Heart left ventricle (tissue), 16 donors: Measurements from ENCODE around the gene PPP1R12B. TPM values are rescaled to one million over a fixed set of nuclear protein-coding genes. Genes with fewer than 3 reads are reported as not detected.

ENCODE experiments used
- ATAC-seq, 4 donors: fragments of 200-7000 bp; cut with Tn5 transposase; one replicate each; pipeline ENCODE4 v1.9.1; 2020 to 2022; ENCODE audit warnings: moderate library complexity in 4 of 4, mild to moderate bottlenecking in 3 of 4, moderate number of reproducible peaks in 1 of 4
- DNase-seq, 5 donors: peaks; one replicate each; pipeline ENCODE4 v3.0.0-alpha.2; 2020
- H3K27ac ChIP-seq, 12 donors: fragments of 200-600 bp; sonication (generic) in 4 of 12; one replicate each; pipeline versions ENCODE4 v1.5.0 to v1.8.0; 2016 to 2022; ENCODE audit warnings: mild to moderate bottlenecking in 2 of 12
- H3K27me3 ChIP-seq, 9 donors: fragments of 200-600 bp; sonication (generic) in 2 of 9; one replicate each; pipeline versions ENCODE4 v1.5.1 to v1.8.0; 2016 to 2022; ENCODE audit warnings: mild to moderate bottlenecking in 3 of 9
- H3K36me3 ChIP-seq, 9 donors: fragments of 200-600 bp; sonication (generic) in 2 of 9; one replicate each; pipeline versions ENCODE4 v1.5.0 to v1.8.0; 2018 to 2022; ENCODE audit warnings: mild to moderate bottlenecking in 2 of 9
- H3K4me1 ChIP-seq, 12 donors: fragments of 200-600 bp; sonication (generic) in 4 of 12; one replicate each; pipeline versions ENCODE4 v1.5.0 to v1.8.0; 2016 to 2022; ENCODE audit warnings: mild to moderate bottlenecking in 3 of 12
- H3K4me3 ChIP-seq, 12 donors: fragments of 200-600 bp; sonication (generic) in 4 of 12; one replicate each; pipeline versions ENCODE4 v1.5.0 to v1.8.0; 2017 to 2022; ENCODE audit warnings: mild to moderate bottlenecking in 9 of 12, moderate library complexity in 4 of 12
- H3K9me3 ChIP-seq, 12 donors: fragments of 200-600 bp; sonication (generic) in 4 of 12; one replicate each; pipeline versions ENCODE4 v1.5.0 to v1.8.0; 2016 to 2022; ENCODE audit warnings: mild to moderate bottlenecking in 1 of 12
- POLR2A ChIP-seq, 2 donors: fragments of 450-650 bp; IDR thresholded peaks; one replicate each; pipeline ENCODE4 v1.6.1; 2017; ENCODE audit warnings: antibody characterized with exemption in 2 of 2, mild to moderate bottlenecking in 2 of 2, moderate library complexity in 2 of 2
- WGBS, 4 donors: extraction: QIAGEN DNeasy Blood & Tissue Kit in 2 of 4; methylation state at CpG; one replicate each; pipeline versions ENCODE4 v1.1.5 to v1.1.7; 2013 to 2018; 5-methylcytosine and 5-hydroxymethylcytosine counted together
- intact Hi-C, 10 donors: fragments of 100-400 bp; cut with DNase I; formaldehyde crosslinking; loops; one replicate each; pipeline versions ENCODE4 v1.11.1 to v1.14.2; 2022
- polyA plus RNA-seq, 2 donors: library from polyadenylated mRNA; stranded (reverse); fragments of 200-250 nt; gene quantifications; one replicate each; pipeline ENCODE4 v1.2.3, GENCODE V29; 2013
- total RNA-seq, 9 donors: library from RNA; depleted of rRNA in 2 of 9; stranded (reverse); fragments of >200 nt in 2 of 9; fragmentation: NEBNext Ultra II Directional in 3 of 9; extraction: Animal tissue kit (Norgen Biotek cat#: 25700) in 3 of 9; gene quantifications; one replicate each; pipeline versions ENCODE4 v1.1.0 to v1.2.4, GENCODE V29; 2016 to 2023
- TF ChIP-seq, protein P1 (sequence below), 12 donors: fragments of 200-600 bp; sonication (generic) in 4 of 12; IDR thresholded peaks; one replicate each; pipeline versions ENCODE4 v1.5.0 to v1.8.0; 2018 to 2022; ENCODE audit warnings: antibody characterized with exemption in 12 of 12, mild to moderate bottlenecking in 5 of 12
- donor health status: ischemic (EF 13 %, LVEDD 7.1; RV severe dilation, severe dysfunction).
- donor health status: healthy with polysubstance abuse.
- donor health status: DM: no; HTN: yes; CAD: no.
- donor health status: DM: no; HTN: no; CAD: no.
- donor health status: ischemic (EF 25% LVEDD 6.9; RV normal size, moderate dysfunction).
- donor health status: ischemic (EF 25% LVEDD 5.7; RV mildly dilated, moderate dysfunction).
- donor health status: healthy.
- donor health status: DM: yes; HTN: yes; CAD: no.
- donor health status: ischemic (EF 35%, LVEDD 5.7; RV mildly dilated, moderate dysfunction).
- donor health status: nonischemic (EF 11% LVEDD 7.7; RV severe dilation, severe dysfunction).
- donor health status: DM: yes; HTN: yes; CAD: no.
- donor health status: PGD.
- donor health status: ischemic (EF 29% LVEDD 5.4; RV normal size, mild dysfunction).
- donor health status: nonischemic (EF 23%, LVEDD 6.1; RV moderate dilation, normal function).

The PPP1R12B gene
- total and polyA plus RNA-seq, 11 donors: 49.9 to 972 (median 559) TPM

DNA sequence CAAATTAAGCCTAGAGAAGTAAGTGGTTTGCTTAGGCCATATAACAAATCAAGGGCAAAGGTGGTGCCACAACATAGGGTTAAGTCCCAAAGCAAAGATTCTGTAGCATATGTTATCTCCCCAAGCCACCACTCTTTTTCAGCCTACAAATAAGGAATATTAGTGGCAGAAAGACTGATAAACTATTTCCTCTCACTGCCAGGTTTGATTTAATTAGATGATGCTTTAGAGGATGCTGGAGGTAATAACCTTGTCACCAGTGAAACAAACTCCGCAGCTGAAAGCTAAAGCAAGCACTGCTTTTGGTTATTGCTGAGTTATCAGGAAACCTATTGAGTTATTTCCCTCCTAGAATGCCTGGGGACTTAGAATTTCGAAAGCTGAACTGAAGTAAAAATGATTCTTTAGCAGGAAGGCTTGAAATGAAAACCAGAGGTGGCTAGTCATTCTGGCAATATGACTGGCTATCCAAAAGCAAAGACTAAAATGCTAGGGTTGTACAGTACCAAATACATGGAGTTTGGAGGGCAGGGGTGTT, 216.5 kb downstream of the PPP1R12B start:
- Histone ChIP-seq H3K27me3 (no peaks in the 10 kb centered on the region), H3K4me1 (peaks cover 0 to 94% (median 48%) of the 10 kb centered on the region in 12 donors), H3K9me3 (no peaks in the 10 kb centered on the region), H3K4me3 (no peak overlapping the region), H3K36me3 (peaks cover 3 to 91% (median 54%) of the 10 kb centered on the region in 9 donors), H3K27ac (peak overlapping the region in 8 of 12 donors; percentile 28 to 78 (median 51))
- intact Hi-C loops: loop anchor here in 4 of 10 donors (5.0 to 10.0 kb wide), 4 partner anchors 50 to 63 kb away; no protein-coding TSS in a partner anchor
- no peak for DNase-seq
- 82 to 92% (median 85%) methylated on average over 2 of the region's 2 CpGs for WGBS, 4 donors
- TF ChIP-seq POLR2A (IDR thresholded peaks at IDR 0.05): no peak
- TF ChIP-seq, protein P1, sequence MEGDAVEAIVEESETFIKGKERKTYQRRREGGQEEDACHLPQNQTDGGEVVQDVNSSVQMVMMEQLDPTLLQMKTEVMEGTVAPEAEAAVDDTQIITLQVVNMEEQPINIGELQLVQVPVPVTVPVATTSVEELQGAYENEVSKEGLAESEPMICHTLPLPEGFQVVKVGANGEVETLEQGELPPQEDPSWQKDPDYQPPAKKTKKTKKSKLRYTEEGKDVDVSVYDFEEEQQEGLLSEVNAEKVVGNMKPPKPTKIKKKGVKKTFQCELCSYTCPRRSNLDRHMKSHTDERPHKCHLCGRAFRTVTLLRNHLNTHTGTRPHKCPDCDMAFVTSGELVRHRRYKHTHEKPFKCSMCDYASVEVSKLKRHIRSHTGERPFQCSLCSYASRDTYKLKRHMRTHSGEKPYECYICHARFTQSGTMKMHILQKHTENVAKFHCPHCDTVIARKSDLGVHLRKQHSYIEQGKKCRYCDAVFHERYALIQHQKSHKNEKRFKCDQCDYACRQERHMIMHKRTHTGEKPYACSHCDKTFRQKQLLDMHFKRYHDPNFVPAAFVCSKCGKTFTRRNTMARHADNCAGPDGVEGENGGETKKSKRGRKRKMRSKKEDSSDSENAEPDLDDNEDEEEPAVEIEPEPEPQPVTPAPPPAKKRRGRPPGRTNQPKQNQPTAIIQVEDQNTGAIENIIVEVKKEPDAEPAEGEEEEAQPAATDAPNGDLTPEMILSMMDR (IDR thresholded peaks at IDR 0.05): no peak
- no peak for ATAC-seq

DNA sequence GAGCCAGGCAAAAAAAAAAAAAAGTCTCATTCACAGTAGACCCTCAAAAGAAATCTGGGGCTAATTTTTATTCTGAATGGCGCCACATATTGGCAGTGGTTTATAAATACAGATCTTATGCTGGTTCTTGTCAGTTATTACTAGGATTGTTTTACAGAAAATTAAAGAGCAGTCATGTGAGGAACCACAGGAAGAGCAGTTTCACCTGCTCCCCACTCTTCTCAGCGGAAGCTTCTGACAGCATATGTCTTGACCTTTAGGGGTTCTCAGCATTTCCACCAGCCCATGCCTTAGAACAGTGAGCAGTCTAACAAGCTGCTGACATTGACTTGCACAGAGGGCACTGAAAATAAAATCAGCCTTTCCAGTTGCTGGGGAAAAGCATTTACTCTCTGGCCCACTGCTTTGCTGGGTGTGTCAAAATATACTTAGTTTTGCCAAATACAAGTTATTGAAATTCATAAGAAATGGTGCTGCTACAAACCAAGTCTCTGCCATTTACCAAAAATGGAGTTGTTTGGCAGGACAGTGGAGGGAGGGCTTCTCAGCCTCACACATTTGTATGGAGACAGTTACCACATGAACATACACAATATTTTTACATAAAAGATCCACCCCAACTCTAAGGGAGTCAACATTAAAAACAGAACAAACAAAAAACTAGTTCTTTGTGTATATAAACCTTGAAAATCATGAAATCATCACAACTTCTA, 217.5 kb downstream of the PPP1R12B start:
- DNase-seq (no peak), ATAC-seq (peak in 2 of 4 donors; percentile 9 to 23)
- intact Hi-C loops: loop anchor here in 3 of 10 donors (5.0 to 10.0 kb wide), 3 partner anchors 51 to 64 kb away; no protein-coding TSS in a partner anchor
- peaks cover 3 to 96% (median 59%) of the 10 kb centered on the region in 9 donors for H3K36me3 ChIP-seq
- H3K9me3 ChIP-seq: no peaks in the 10 kb centered on the region
- WGBS, 4 donors: 86 to 93% (median 90%) methylated on average over 2 of the region's 2 CpGs
- H3K4me1 ChIP-seq: peaks cover 0 to 90% (median 48%) of the 10 kb centered on the region in 12 donors
- H3K4me3 ChIP-seq: no peak overlapping the region
- H3K27me3 ChIP-seq: no peaks in the 10 kb centered on the region
- H3K27ac ChIP-seq: peak overlapping the region; percentile 12 to 78 (median 36)
- TF ChIP-seq, protein P1 (IDR thresholded peaks at IDR 0.05): no peak
- no peak for TF ChIP-seq POLR2A (IDR thresholded peaks at IDR 0.05)

DNA sequence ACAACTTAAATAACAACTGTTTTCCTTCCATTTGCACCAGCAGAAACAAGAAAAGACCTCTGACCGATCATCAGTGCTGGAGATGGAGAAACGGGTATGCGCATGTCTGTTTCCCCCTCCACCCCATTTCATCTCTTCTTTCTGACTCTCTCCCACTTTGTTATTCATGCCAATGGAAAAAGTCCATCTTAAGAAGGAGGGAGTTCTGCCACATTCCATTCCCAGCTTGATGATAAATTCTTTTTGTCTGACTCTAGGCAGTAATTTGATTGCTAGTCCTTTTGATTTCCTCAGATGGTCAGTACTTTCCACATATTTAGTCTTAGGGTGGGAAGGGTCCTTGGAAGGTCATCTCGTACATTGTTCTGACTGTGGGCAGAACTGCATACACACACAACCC, 219.2 kb downstream of the PPP1R12B start:
- H3K9me3 ChIP-seq: no peaks in the 10 kb centered on the region
- H3K4me3 ChIP-seq: no peak overlapping the region
- H3K27ac ChIP-seq: peak overlapping the region in 8 of 12 donors; percentile 28 to 78 (median 48)
- no peak for ATAC-seq
- DNase-seq: no peak
- peaks cover 3 to 100% (median 59%) of the 10 kb centered on the region in 9 donors for H3K36me3 ChIP-seq
- intact Hi-C loops: loop anchor here in 3 of 10 donors (5.0 to 10.0 kb wide), 3 partner anchors 53 to 65 kb away; no protein-coding TSS in a partner anchor
- TF ChIP-seq, protein P1 (IDR thresholded peaks at IDR 0.05): no peak
- no peak for TF ChIP-seq POLR2A (IDR thresholded peaks at IDR 0.05)
- no peaks in the 10 kb centered on the region for H3K27me3 ChIP-seq
- H3K4me1 ChIP-seq: peaks cover 0 to 84% (median 39%) of the 10 kb centered on the region in 12 donors
- 62 to 73% (median 71%) methylated on average over 4 of the region's 4 CpGs for WGBS, 4 donors

DNA sequence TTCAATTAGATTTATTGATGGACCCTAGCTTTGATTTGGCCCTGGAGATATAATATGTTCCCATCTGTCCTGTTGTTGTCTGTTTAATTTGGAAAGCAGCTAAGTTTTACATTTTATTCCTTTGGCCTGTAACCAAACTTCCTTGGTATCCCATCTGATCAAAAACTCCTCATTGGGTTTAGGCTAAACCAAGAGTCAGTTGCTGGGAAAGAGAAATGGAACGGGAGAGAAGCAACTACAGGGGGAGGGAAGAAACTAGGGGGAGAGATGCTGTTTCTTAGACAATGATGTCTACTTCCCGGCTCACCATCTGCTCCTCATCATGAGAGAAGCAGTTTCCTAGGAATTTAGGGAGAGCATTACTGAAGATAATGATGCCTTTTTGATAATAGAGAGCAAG, 219.9 kb downstream of the PPP1R12B start:
- H3K27me3 ChIP-seq: no peaks in the 10 kb centered on the region
- peaks cover 3 to 100% (median 58%) of the 10 kb centered on the region in 9 donors for H3K36me3 ChIP-seq
- DNase-seq (no peak), ATAC-seq (no peak)
- 56 to 69% (median 65%) methylated on average over 2 of the region's 2 CpGs for WGBS, 4 donors
- no peak for TF ChIP-seq POLR2A (IDR thresholded peaks at IDR 0.05)
- TF ChIP-seq, protein P1 (IDR thresholded peaks at IDR 0.05): no peak
- peaks cover 0 to 86% (median 36%) of the 10 kb centered on the region in 12 donors for H3K4me1 ChIP-seq
- H3K9me3 ChIP-seq: no peaks in the 10 kb centered on the region
- intact Hi-C loops: loop anchor here in 3 of 10 donors (5.0 to 10.0 kb wide), 3 partner anchors 54 to 66 kb away; no protein-coding TSS in a partner anchor
- no peak overlapping the region for H3K4me3 ChIP-seq
- H3K27ac ChIP-seq: peak overlapping the region in 7 of 12 donors; percentile 15 to 78 (median 46)
